Right lobe of liver (tissue), 6 donors: ENCODE results near the gene COPZ1. TPM values are rescaled to one million over a fixed set of nuclear protein-coding genes. Genes with fewer than 3 reads are reported as not detected.

Experiments used
- ATAC-seq, 4 donors: fragments of 200-7000 bp; cut with Tn5 transposase; one replicate each; pipeline ENCODE4 v1.9.1; 2020; ENCODE audit warnings: mild to moderate bottlenecking in 4 of 4, moderate library complexity in 4 of 4
- DNase-seq, 3 donors: peaks; one replicate each; pipeline ENCODE4 v3.0.0-alpha.2; 2020
- H3K27ac ChIP-seq, 3 donors: fragments of 200-600 bp; one replicate each; pipeline ENCODE4 v1.8.0; 2022
- H3K27me3 ChIP-seq, 2 donors: fragments of 200-600 bp; one replicate each; pipeline ENCODE4 v1.8.0; 2022
- H3K36me3 ChIP-seq, 4 donors: fragments of 200-600 bp; sonication (generic) in 1 of 4; one replicate each; pipeline versions ENCODE4 v1.5.1 to v1.8.0; 2017 to 2022; ENCODE audit warnings: control low read depth in 1 of 4
- H3K4me1 ChIP-seq, 4 donors: fragments of 200-600 bp; sonication (generic) in 1 of 4; one replicate each; pipeline versions ENCODE4 v1.5.1 to v1.8.0; 2017 to 2022; ENCODE audit warnings: control low read depth in 1 of 4
- H3K4me3 ChIP-seq, 3 donors: fragments of 200-600 bp; one replicate each; pipeline ENCODE4 v1.8.0; 2022
- H3K9me3 ChIP-seq, 4 donors: fragments of 200-600 bp; sonication (generic) in 1 of 4; one replicate each; pipeline versions ENCODE4 v1.5.1 to v1.8.0; 2017 to 2022; ENCODE audit warnings: control low read depth in 1 of 4
- POLR2A ChIP-seq: fragments of 450-650 bp; IDR thresholded peaks from one replicate; pipeline ENCODE4 v1.6.1; 2017; ENCODE audit warnings: antibody characterized with exemption, mild to moderate bottlenecking
- WGBS: methylation state at CpG from one replicate; pipeline ENCODE4 v1.1.6; 2018; ENCODE audit warnings: low coverage, low lambda C conversion rate; ENCODE audit not compliant: insufficient coverage; ENCODE audit errors: missing lambda C conversion rate; 5-methylcytosine and 5-hydroxymethylcytosine counted together
- intact Hi-C, 2 donors: fragments of 100-400 bp; cut with DNase I; formaldehyde crosslinking; loops; one replicate each; pipeline versions ENCODE4 v1.11.2 to v1.14.1; 2022
- total RNA-seq, 6 experiments: library from RNA; depleted of rRNA in 2 of 6; stranded (reverse); fragments of >200 nt in 2 of 6; fragmentation: NEBNext Ultra II Directional in 3 of 6; extraction: Animal tissue kit (Norgen Biotek cat#: 25700) in 3 of 6; gene quantifications; one replicate each; pipeline versions ENCODE4 v1.1.0 to v1.2.4, GENCODE V29; 2016 to 2023
- TF ChIP-seq, protein P1 (sequence below), 4 donors: fragments of 200-600 bp in 3 of 4; fragments of 450-650 bp in 1 of 4; IDR thresholded peaks; one replicate each; pipeline versions ENCODE4 v1.5.1 to v1.8.0; 2016 to 2022; ENCODE audit warnings: antibody characterized with exemption in 4 of 4, mild to moderate bottlenecking in 2 of 4
- donor health status: DM: no; HTN: yes; CAD: no.
- donor health status: DM: no; HTN: no; CAD: no.
- donor health status: DM: no; HTN: no; CAD: no.
- donor health status: DM: no; HTN: yes; CAD: no.
- donor health status: DM: no; HTN: yes; CAD: no.

The COPZ1 gene
- total RNA-seq, 6 experiments from 2014 or later: 67.3 to 89.2 (median 74.9) TPM

- no peak overlapping the region for H3K4me3 ChIP-seq
- WGBS: 81% methylated on average over 4 of the region's 4 CpGs
- no peak for TF ChIP-seq POLR2A
- TF ChIP-seq, protein P1, sequence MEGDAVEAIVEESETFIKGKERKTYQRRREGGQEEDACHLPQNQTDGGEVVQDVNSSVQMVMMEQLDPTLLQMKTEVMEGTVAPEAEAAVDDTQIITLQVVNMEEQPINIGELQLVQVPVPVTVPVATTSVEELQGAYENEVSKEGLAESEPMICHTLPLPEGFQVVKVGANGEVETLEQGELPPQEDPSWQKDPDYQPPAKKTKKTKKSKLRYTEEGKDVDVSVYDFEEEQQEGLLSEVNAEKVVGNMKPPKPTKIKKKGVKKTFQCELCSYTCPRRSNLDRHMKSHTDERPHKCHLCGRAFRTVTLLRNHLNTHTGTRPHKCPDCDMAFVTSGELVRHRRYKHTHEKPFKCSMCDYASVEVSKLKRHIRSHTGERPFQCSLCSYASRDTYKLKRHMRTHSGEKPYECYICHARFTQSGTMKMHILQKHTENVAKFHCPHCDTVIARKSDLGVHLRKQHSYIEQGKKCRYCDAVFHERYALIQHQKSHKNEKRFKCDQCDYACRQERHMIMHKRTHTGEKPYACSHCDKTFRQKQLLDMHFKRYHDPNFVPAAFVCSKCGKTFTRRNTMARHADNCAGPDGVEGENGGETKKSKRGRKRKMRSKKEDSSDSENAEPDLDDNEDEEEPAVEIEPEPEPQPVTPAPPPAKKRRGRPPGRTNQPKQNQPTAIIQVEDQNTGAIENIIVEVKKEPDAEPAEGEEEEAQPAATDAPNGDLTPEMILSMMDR (IDR thresholded peaks at IDR 0.05): no peak
- intact Hi-C loops: no loop called here
- H3K4me1 ChIP-seq: peaks cover 0 to 56% (median 18%) of the 10 kb centered on the region in 4 donors
- no peak overlapping the region for H3K27ac ChIP-seq
- DNase-seq (no peak), ATAC-seq (no peak)
- no peaks in the 10 kb centered on the region for H3K9me3 ChIP-seq
- no peaks in the 10 kb centered on the region for H3K27me3 ChIP-seq
- no peaks in the 10 kb centered on the region for H3K36me3 ChIP-seq
Measured at GRCh38 chr12:54333420-54334034, 8.6 kb downstream of the COPZ1 start.

DNA sequence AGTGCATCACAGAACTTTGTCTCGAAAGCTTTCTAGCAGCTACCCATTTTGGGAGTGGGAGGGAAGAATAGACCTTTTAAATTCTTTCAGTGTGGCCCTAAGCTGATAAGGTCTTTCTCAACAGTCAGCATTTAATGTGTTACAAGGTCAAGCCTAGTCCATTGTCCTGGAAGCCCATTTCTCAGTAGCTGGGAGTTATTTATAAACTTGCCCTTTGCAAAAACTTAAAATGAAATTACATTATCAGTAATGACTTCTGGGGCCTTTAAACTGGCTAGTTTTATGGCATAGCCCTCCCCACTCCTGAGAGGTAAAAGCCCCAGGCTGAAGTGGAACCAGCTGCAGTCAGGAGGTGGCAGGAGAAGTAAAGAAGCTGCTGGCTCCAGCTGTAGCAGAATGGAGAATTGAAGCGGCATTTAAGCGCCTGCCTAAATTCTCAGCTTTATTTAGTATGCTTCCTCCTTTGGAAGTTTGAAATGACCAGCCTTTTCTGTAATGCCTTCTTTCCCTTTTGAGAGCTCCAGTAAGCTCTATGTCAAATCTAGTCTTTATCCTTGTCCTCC lies 12.4 kb downstream of the COPZ1 start:
- Histone ChIP-seq H3K4me1 (peaks cover 0 to 38% (median 9%) of the 10 kb centered on the region in 4 donors), H3K27ac (no peak overlapping the region), H3K4me3 (no peak overlapping the region), H3K27me3 (no peaks in the 10 kb centered on the region), H3K9me3 (no peaks in the 10 kb centered on the region), H3K36me3 (peaks cover 0 to 17% (median 7%) of the 10 kb centered on the region in 4 donors)
- no peak for DNase-seq
- 54% methylated on average over 3 of the region's 3 CpGs for whole genome bisulfite sequencing
- no peak for TF ChIP-seq POLR2A
- TF ChIP-seq, protein P1 (IDR thresholded peaks at IDR 0.05): peak in 2 of 4 donors; percentile 6 to 29
- ATAC-seq: peak; percentile 48 to 75 (median 65)
- intact Hi-C loops: no loop called here

GRCh38 chr12:54337854-54338650 lies 13.1 kb downstream of the COPZ1 start:
- Histone ChIP-seq H3K27me3 (no peaks in the 10 kb centered on the region), H3K27ac (no peak overlapping the region), H3K9me3 (no peaks in the 10 kb centered on the region), H3K4me3 (no peak overlapping the region), H3K36me3 (peaks cover 0 to 24% (median 11%) of the 10 kb centered on the region in 4 donors), H3K4me1 (peaks cover 0 to 38% (median 9%) of the 10 kb centered on the region in 4 donors)
- peak in 3 of 4 donors; percentile 41 to 54 (median 50) for ATAC-seq
- TF ChIP-seq POLR2A: no peak
- TF ChIP-seq, protein P1 (IDR thresholded peaks at IDR 0.05): no peak
- WGBS: 62% methylated on average over 3 of the region's 3 CpGs
- intact Hi-C loops: no loop called here
- no peak for DNase-seq

DNA sequence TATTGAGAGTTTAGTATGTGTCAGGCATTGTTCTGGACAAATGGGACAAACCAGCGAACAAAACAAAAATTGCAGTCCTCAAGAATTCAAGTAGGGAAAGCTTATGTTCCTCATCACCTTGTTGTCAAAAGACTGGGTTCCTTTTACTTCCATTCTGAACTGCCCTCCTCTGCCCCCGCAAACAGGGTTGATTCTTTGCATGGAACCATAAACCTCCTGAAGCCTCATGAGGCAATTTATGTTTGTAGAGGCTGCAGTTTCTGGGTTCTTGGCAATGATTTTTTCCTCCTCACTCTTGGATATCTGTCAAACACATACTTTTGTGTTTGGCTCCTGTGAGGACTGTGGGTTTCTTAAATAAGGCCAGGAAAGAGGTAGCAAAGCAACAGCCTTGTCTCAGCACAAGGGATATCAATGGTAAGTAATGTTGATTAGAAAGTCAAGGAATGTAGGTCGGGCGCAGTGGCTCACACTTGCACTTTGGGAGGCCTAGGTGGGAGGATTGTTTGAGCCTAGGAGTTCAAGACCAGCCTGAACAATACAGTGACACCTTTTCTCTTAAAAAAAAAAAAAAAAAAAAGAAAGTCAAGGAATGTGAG lies 13.9 kb downstream of the COPZ1 start:
- Histone ChIP-seq H3K27me3 (no peaks in the 10 kb centered on the region), H3K4me1 (peaks cover 0 to 38% (median 9%) of the 10 kb centered on the region in 4 donors), H3K27ac (no peak overlapping the region), H3K9me3 (no peaks in the 10 kb centered on the region), H3K4me3 (no peak overlapping the region), H3K36me3 (peaks cover 0 to 32% (median 15%) of the 10 kb centered on the region in 4 donors)
- TF ChIP-seq, protein P1 (IDR thresholded peaks at IDR 0.05): no peak
- TF ChIP-seq POLR2A: no peak
- ATAC-seq: no peak
- no peak for DNase-seq
- intact Hi-C loops: no loop called here
- 94% methylated on average over 2 of the region's 4 CpGs for WGBS
